Left forelimb (tissue), 1 donor: ENCODE results near the gene SCAPER.
"Not testable (repeated sequence)": the region's sequence is repeated elsewhere in the genome, so short reads cannot be mapped to it uniquely, and the experiment has no call there.

Experiments
- DNase-seq: peaks from one replicate; pipeline ENCODE4 v3.0.0-alpha.2; 2018; ENCODE audit warnings: low spot score

SCAPER gene

DNA sequence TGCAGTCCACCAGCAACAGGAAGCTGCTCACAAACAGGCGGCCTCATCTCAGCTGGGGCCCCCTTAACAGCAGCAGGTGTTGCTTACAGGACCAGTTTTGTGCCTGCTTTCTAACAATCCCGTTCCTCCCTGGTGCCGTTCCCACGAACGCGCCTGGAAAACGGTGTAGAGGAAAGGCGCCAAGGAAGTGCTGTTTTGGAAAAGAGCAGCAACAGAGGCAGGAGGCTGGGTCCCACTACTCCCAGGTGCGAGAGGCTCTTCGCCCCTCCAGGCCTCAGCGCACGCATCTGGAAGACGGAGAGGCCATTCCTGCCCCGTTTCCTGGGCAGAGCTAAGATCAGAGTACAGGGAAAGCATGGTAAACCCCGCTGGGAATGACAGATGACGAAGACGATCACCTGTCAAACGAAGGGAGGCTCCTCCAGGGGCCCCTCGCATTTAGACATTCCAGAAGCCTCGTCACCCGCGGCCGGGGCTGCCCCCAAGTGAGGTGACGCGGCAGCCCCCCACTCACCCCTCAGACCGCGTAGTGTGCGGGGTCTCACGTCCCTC lies 603 bp downstream of the SCAPER start:
- DNase-seq, result peak; percentile 68

DNA sequence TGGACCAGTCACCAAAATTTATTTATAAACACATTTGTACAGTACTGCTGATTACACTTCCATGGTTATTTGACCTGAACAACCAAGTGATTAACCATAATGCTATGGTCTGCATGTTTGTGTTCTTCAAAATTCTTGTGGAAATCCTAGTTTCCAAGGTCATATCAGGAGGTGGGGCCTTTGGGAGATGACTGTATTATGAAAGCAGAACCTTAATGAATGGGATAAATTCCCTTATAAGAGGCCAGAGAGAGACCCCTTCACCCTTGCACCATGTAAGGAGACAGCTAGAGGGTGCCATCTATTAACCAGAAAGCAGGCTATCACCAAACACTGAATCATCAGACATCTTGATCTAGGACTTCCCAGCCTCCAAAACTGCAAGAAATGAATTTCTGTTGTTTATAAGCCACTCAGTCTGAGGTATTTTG lies 1.9 kb downstream of the SCAPER start:
- DNase-seq, result no peak

DNA sequence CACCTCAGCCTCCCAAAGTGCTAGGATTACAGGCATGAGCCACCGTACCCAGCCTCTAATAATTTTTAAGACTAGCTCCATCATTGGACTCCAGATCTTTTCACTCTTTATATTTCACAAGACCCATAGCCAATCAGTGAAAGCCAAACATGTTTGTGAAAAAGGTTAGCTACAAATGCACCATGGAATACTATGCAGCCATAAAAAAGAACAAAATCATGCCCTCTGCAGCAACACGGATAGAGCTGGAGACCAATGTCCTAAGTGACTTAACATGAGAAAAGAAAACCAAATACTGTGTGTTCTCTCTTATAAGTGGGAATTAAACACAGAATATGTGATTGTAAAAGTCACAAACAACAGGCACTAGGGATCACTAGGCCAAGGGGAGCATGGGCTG lies 3.2 kb downstream of the SCAPER start:
- DNase-seq, result no peak

DNA sequence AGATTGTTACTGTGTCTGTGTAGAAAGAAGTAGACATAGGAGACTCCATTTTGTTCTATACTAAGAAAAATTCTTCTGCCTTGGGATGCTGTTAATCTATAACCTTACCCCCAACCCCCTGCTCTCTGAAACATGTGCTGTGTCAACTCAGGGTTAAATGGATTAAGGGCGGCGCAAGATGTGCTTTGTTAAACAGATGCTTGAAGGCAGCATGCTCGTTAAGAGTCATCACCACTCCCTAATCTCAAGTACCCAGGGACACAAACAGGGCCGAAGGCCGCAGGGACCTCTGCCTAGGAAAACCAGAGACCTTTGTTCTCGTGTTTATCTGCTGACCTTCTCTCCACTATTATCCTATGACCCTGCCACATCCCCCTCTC lies 5.2 kb downstream of the SCAPER start:
- not testable (repeated sequence) for DNase-seq

DNA sequence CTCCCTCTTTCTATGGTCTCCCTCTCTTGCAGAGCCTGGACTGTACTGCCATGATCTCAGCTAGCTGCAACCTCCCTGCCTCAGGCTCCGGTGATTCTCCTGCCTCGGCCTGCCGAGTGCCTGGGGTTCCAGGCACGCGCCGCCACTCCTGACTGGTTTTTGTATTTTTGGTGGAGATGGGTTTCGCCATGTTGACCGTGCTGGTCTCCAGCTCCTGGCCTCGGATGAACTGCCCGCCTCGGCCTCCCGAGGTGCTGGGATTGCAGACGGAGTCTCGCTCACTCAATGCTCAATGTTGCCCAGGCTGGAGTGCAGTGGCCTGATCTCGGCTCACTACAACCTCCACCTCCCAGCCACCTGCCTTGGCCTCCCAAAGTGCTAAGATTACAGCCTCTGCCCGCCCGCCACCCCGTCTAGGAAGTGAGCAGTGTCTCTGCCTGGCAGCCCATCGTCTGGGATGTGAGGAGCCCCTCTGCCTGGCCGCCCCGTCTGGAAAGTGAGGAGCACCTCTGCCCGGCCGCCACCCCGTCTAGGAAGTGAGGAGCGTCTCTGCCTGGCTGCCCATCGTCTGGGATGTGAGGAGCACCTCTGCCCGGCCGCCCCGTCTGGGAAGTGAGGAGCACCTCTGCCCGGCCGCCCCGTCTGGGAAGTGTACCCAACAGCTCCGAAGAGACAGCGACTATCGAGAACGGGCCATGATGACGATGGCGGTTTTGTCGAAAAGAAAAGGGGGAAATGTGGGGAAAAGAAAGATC lies 5.8 kb downstream of the SCAPER start:
- not testable (repeated sequence) for DNase-seq

DNA sequence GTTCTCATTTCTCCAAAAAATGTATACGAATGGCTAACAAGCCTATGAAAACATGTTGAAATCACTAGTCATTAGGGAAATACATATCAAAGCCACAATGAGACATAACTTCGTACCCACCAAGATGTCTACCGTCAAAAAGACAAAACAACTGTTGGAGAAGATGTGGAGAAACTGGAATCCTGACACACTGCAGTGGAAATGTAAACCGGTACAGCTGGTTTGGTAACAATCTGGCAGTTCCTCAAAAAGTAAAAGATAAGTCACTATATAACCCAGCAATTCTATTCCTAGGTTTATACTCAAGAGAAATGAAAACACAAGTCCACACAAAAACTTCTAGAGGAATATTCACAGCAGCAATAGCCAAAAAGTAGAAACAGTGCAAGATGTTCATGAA lies 7.0 kb downstream of the SCAPER start:
- no peak for DNase-seq

DNA sequence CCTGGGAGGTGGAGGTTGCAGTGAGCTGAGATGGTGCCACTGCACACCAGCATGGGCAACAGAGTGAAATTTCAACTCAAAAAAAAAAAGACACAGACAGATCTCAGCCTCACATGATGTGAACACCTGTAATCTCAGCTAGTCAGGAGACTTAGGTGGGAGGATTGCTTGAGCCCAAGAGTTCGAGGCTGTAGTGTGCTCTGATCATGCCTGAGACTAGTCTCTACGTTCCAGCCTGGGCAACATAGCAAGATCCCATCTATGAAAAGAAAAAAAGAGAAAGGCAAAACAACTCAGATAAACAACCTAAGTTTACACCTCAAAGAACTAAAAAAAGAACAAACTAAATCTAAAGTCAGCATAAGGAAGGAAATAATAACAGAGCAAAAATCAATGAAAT lies 11.0 kb downstream of the SCAPER start:
- no peak for DNase-seq

DNA sequence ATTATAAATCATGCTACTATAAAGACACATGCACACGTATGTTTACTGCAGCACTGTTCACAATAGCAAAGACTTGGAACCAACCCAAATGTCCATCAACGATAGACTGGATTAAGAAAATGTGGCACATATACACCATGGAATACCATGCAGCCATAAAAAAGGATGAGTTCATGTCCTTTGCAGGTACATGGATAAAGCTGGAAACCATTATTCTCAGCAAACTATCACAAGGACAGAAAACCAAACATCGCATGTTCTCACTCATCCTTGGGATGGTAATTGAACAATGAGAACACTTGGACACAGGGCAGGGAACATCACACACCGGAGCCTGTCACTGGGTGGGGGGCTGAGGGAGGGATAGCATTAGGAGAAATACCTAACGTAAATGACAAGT lies 12.3 kb downstream of the SCAPER start:
- DNase-seq, result not testable (repeated sequence)

DNA sequence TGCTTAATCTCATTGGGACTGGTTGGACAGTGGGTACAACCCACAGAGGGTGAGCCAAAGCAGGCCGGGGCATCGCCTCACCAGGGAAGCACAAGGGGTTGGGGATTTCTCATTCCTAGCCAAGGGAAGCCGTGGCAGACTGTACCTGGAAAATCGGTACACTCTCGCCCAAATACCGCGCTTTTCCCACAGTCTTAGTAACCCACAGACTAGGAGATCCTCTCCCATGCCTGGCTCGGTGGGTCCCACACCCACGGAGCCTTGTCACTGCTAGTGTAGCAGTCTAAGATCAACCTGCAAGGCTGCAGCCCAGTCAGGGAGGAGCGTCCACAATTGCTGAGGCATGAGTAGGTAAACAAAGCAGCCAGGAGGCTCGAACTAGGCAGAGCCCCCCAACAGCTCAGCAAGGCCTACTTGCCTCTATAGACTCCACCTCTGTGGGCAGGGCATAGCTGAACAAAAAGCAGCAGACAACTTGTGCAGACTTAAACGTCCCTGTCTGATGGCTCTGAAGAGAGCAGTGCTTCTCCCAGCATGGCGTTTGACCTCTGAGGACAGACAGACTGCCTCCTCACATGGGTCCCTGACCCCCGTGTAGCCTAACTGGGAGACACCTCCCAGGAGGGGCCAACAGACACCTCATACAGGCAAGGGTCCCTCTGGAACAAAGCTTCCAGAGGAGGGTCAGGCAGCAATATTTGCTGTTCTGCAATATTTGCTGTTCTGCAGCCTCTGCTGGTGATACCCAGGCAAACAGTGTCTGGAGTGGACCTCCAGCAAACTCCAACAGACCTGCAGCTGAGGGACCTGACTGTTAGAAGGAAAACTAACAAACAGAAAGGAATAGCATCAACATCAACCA lies 17.6 kb downstream of the SCAPER start:
- not testable (repeated sequence) for DNase-seq

DNA sequence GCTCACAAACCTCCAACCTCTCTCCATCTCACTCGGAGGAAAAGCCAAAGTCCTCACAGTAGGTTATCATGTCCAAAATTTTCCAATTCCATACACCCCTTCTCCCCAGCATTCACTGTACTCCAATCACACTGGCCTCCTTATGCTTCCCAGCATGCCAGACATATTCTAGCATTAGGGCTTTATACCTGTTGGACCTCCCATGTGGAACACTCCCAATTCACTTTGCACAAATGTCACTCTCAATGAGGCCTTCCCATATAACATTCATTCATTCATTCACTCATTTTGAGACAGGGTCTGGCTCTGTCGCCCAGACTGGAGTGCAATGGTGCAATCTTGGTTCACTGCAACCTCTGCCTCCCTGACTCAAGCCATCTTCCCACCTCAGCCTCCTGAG lies 19.9 kb downstream of the SCAPER start:
- no peak for DNase-seq

DNA sequence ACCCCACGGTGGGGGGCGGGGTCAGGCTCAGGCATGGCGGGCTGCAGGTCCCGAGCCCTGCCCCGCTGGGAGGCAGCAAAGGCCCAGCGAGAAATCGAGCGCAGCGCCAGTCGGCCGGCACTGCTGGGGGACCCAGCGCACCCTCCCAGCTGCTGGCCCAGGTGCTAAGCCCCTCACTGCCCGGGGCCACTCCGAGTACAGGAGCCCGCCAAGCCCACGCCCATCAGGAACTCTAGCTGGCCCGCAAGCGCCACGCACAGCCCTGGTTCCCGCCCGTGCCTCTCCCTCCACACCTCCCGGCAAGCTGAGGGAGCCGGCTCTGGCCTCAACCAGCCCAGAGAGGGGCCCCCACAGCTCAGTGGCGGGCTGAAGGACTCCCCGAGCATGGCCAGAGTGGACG lies 29.2 kb downstream of the SCAPER start:
- DNase-seq, result no peak

DNA sequence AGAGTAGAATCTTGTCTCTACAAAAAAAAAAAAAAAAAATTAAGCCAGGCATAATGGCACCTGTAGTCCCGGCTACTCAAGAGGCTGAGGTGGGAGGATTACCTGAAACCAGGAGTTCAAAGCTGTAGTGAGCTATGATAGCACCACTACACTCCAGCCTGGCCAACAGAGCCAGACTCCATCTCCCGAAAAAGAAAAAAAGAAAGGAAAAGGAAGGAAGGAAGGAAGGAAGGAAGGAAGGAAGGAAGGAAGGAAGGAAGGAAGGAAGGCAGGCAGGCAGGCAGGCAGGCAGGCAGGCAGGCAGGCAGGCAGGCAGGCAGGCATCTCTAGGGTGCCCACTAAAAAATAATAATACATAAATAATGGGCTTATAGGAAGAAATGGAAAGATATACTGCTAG lies 32.1 kb downstream of the SCAPER start:
- not testable (repeated sequence) for DNase-seq

DNA sequence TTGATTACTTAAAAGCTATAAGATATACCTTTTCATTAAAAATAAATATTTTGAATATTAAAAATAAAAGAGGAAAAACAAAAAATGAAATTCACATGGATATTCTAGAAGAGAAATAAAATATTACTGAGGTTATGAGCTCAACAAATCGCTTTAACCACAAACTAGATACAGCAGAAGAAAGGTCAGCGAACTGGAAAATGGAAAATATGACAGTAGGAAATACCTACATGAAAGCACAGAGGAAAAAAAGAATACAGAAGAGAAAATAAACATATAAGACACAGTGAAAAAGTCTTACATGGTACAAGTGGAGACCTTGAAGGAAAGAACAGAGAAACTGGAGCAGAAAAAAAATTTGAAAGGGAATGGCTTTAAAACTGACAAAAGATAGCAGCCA lies 33.2 kb downstream of the SCAPER start:
- DNase-seq, result no peak

DNA sequence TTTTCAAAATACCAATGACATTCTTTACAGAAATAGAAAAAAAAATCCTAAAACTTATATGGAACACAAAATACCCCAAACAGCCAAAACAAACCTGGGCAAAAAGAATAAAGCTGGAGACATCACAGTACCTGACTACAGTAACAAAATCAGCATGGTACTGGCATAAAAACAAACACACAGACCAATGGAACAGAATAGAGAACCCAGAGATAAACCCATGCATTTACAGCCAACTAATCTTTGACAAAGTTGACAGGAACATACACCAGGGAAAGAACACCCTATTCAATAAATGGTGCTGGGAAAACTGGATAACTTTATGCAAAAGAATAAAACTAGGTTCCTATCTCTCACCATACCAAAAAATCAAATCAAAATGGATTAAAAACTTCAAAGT lies 36.4 kb downstream of the SCAPER start:
- DNase-seq, result no peak

DNA sequence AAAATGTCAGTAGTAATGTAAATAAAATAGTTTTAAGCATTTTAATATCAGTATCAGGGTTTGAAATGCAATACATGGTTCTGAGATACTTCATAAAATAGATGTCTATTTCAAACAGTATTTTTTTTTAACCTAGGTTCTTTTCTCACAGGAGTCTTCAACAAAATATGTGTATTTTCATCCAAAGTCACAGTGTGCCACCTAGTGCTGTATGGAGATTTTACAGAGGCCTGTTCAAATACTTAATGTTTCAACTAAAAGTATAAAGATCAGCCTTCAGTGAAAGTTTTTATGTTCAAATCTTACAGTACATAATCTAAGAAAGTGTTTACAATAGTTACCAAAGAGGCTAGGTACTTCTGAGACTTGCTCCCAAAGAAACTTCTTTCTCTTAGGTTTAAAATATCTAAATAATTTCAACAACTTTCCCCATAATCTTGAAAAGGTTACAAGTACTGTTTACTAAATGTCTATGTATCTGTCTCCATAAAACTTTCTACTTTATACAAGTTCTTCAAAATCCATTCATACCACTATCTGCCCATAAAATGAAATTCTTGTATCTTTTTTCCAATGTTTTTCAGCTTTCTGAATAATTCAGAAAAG lies 38.3 kb downstream of the SCAPER start:
- no peak for DNase-seq

DNA sequence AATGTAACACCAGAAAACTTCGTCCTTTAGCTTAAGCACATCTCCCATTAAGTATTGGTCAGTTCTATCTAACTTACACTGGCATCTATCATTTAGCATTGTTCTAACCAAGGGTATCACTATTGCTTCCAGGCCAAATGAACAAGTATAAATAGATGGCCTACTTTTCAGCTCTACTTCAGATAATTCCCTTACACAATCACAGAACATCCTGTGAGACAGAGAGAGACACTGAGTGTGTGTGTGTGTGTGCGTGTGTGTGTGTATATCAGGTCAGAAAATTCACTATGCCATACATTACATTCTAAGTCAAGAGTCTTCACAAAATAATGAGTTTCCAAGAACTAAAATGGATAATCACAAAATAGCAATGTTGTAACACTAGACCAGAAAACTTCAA lies 39.1 kb downstream of the SCAPER start:
- DNase-seq, result no peak

DNA sequence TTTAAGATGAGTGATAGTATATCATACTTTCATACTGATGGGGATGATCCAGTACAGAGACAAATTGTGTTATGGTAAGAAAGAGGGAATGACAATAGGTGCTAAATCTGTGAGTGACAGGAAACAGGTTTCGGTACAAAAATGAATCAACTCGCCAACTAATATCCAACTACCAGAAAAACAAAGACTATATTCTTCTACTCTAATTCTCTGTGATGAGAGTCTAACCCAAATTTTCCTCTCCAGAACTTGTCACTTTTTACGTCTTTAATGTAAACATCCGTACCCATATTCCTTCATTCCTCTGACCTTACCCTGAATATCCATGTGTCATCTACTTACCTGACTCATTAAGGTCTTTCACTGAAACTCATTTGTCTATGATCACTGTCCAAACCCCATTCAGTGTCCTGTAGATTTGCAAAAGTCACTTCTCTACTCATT lies 39.6 kb downstream of the SCAPER start:
- no peak for DNase-seq

DNA sequence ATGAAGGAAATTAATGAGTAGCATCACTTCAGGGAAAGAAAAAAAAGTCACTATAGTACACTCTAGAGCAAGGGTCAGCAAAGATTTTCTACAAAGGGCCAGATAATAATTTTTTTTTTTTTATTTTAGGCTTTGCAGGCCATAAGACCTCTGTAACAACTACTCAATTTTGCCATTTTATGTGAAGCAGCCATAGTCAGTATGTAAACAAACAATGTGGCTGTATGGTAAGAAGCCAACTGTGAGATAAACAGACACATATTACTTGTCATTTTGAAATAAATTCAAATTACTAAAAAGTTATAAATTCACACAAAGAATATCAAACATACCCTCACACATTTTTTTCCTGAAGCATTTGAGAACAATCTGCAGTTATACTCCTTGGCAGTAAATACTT lies 40.6 kb downstream of the SCAPER start:
- DNase-seq, result no peak

DNA sequence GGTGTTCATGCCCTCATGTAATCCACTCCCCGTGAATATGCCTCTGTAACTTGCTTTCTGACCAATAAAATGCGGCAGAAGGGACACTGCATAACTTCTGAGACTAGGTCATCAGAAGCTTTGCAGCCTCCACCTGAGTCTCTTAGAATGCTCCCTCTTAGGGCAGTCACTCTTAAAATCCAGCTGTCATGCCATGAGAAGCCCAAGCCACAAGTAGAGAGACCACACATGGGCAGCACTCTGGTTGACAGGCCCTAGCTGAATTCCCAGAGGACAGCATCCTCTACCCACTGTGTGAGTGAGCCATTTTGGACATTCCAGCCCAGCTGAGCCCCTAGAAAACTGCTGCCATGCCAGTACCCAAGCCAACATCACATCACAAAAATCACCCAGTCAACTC lies 41.4 kb downstream of the SCAPER start:
- DNase-seq, result no peak

DNA sequence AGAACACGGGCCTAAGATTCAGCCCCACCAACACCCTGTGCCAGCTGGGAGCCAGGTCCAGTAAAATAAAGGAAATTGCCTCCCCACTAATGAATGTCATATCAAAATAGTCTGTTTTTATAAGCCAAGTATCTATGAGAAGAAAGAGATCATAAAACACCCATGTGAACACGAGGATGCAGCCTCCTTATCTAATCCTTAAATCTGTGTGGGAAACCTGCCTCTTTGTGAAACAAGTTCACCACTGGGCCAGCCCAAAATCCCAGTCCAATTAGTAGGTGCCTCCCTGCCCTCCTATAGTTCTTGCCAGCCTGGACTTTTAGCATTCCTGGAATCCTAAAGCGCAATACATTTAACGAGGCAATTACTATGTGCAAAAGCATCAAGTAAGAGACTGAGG lies 42.0 kb downstream of the SCAPER start:
- no peak for DNase-seq

DNA sequence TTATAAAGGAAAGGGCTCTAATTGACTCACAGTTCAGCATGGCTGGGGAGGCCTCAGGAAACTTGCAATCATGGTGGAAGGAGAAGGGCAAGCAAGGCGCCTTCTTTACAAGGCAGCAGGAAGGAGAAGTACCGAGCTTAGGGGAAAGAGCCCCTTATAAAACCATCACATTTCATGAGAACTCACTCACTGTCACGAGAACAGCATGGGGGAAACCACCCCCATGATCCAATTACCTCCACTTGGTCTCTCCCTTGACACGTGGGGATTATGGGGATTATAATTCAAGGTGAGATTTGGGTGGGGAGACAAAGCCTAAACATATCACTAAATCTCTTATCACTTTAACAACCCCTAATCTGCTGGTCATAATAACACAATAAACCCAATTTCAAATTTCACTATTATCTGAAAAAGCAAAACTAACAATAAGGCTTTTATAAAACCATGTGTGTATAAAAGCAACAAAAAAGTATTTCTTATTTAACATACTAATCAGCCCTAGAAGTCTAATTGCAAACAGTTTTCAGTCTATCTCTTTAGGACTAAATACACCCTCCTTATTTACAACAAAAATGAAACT lies 43.2 kb downstream of the SCAPER start:
- DNase-seq, result no peak

DNA sequence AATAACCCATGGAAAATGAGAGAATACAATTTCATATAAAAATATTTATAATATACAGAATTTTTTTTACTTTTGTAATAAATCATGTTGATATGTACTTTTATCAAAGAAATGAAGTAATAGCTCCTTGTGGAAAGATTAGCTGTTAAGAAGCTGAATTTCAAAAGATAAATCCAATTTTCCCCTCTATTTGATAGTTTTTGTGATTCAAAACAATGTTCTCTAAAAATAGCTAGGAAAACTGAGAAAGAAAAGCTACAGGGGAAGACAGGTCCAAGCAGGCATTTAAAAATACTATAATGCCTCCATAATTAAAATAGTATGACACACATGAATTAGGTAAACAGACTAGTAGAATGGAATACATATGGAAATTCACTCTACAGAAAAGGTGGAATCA lies 44.9 kb downstream of the SCAPER start:
- no peak for DNase-seq
